ENCODE results near the gene MUC16. TPM values are rescaled to one million over a fixed set of nuclear protein-coding genes. Genes with fewer than 3 reads are reported as not detected.
"Not testable (repeated sequence)": the region's sequence is repeated elsewhere in the genome, so short reads cannot be mapped to it uniquely, and the experiment has no call there.

MUC16 gene
- total RNA-seq = 10 to 100 TPM in 1 of 7 donors, 1 to 10 TPM in 4, under 1 TPM in 2; 0.13 to 52.8 (median 4.0) TPM
- under 1 TPM; 0.30 to 0.40 TPM for polyA plus RNA-seq
- long read RNA-seq, donor 1 = 0 reads
- long read RNA-seq, donor 2 = 0 reads
- long read RNA-seq, donor 3 = 0 reads

DNA sequence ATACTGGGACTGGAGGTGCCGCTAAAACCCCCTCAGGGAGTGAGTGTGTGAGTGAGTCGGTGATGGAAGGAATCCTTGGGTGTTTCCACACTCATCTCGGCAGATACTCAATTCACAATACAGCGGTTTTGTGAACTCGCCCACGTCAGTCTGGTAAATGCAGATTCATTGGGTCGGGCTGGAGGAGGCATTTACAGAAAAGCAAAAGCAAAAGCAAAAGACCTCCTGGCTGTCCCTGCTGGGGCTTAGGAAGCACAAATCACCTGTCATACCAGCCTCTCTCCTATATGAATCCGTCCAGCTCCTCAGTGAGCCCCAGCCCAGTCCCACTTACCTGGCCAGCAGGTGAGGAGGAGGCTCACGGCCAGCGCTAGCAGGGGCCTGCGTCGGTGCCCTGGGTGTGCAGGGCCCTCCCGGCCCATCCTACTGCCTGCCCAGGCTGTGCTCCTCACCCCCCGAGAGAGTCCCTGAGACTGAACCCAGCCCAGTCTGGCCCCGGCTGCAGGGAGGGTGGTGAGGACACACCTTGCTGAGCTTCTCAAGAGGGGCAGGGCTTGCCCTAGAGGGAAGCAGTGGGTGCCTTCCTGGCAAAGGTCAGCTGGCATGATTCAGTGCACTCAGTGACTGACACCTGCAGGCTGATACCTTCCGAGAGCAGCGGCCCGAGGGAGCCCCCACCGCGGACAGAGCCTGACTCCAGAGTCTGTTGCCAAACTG lies at the start of gene MUC16:
TSS of gene MUC16 (minus strand) at position 475 of the 717 bp plus-strand sequence.
- H3K4me1 ChIP-seq (ENCODE audit: insufficient read depth) = no peaks in the 10 kb centered on the region
- DNase-seq = no peak
- no peaks in the 10 kb centered on the region for H3K9me3 ChIP-seq
- H3K36me3 ChIP-seq = no peaks in the 10 kb centered on the region
- no peaks in the 10 kb centered on the region for H3K27me3 ChIP-seq
- intact Hi-C loops (cut with DNase I) = loop anchor here in 1 of 4 donors (1.0 kb wide), 1 partner anchor 35 kb away; no protein-coding TSS in a partner anchor
- H3K27ac ChIP-seq = no peak within 1 kb of the TSS
- TF ChIP-seq POLR2A (IDR thresholded peaks at IDR 0.05) = no peak
- TF ChIP-seq, protein P1, sequence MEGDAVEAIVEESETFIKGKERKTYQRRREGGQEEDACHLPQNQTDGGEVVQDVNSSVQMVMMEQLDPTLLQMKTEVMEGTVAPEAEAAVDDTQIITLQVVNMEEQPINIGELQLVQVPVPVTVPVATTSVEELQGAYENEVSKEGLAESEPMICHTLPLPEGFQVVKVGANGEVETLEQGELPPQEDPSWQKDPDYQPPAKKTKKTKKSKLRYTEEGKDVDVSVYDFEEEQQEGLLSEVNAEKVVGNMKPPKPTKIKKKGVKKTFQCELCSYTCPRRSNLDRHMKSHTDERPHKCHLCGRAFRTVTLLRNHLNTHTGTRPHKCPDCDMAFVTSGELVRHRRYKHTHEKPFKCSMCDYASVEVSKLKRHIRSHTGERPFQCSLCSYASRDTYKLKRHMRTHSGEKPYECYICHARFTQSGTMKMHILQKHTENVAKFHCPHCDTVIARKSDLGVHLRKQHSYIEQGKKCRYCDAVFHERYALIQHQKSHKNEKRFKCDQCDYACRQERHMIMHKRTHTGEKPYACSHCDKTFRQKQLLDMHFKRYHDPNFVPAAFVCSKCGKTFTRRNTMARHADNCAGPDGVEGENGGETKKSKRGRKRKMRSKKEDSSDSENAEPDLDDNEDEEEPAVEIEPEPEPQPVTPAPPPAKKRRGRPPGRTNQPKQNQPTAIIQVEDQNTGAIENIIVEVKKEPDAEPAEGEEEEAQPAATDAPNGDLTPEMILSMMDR (IDR thresholded peaks at IDR 0.05) = no peak
- TF ChIP-seq EP300 (IDR thresholded peaks at IDR 0.05) = no peak
- no peak within 1 kb of the TSS for H3K4me3 ChIP-seq
- WGBS, 3 donors = 56 to 77% (median 60%) methylated on average over 16 to 20 of the region's 20 CpGs

DNA sequence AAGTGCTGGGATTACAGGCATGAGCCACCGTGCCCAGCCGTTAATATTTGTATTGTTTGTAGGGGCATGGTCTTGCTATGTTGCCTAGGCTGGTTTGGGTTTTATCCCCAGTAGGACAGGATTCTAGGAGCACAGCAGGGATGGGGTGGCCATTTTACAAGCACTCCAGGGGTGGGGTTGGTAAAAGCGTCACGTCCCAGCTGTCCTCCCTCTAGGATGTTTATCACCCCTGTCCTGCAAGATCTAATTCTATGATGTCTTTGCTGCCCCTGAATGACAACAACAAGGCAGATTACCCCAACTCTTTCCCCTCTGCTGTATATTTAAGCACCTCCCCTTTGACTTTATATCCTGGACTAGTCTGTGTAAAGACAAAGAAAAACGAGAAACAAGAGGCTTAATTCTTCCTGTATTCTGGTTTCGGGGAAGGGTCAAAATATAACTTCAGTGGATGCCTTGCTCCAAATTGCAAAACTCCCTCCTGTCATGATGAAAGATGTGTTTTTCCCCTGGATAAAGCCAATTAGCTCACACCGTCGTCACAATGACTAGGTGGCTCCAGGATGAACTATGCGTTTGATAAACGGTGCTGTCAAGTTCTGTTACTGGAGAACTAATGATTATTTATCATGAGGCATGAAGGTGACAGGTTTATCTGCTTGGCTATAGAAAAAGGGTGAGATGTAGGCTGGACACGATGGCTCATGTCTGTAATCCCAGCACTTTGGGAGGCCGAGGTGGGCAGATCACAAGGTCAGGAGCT lies 48.9 kb upstream of the MUC16 start:
- no peak for DNase-seq
- intact Hi-C loops (cut with DNase I) = no loop called here
- no peak overlapping the region for H3K27ac ChIP-seq

DNA sequence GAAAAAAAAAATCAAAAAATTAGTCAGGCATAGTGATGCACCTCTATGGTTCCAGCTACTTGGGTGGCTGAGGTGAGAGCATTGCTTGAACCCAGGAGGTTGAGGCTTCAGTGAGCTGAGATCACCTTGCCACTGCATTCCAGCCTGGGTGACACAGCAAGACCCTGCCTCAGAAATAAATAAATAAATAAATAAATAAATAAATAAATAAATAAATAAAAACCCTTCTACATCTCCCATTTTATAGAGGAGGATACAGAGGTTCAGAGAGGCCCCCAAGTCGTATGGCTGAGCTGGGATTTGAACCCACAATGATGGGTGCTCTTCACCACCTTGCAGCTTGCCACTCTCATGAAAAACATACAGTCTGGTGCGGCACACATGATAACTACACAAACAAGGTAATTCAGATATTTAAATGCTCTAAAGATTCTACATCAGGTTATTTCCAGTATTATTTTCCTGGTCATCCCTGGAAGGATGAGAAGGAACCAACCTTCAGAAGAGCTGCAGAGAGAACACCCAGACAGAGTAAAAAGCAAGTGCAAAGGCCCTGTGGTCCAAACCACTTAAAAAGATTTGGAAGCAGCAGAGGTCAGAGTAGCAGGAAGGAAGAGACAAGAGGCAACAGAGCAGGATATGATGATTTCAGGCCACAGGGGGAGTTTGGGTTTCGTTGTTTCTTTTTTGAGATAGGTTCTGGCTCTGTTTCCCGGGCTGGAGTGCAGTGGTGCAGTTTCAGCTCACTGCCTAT lies 47.5 kb upstream of the MUC16 start:
- DNase-seq = no peak
- H3K4me3 ChIP-seq = no peak overlapping the region
- no peak overlapping the region for H3K27ac ChIP-seq
- no peaks in the 10 kb centered on the region for H3K4me1 ChIP-seq (ENCODE audit: insufficient read depth)
- H3K36me3 ChIP-seq = no peaks in the 10 kb centered on the region
- H3K27me3 ChIP-seq = no peaks in the 10 kb centered on the region
- H3K9me3 ChIP-seq = no peaks in the 10 kb centered on the region
- TF ChIP-seq EP300 (IDR thresholded peaks at IDR 0.05) = no peak
- no peak for TF ChIP-seq POLR2A (IDR thresholded peaks at IDR 0.05)
- TF ChIP-seq, protein P1 (IDR thresholded peaks at IDR 0.05) = no peak
- intact Hi-C loops (cut with DNase I) = no loop called here
- 56 to 64% (median 61%) methylated on average over 4 of the region's 4 CpGs for WGBS, 3 donors

More for the DNA sequence above, 48.9 kb upstream of the MUC16 start:
- no peak overlapping the region for H3K4me3 ChIP-seq
- no peaks in the 10 kb centered on the region for H3K4me1 ChIP-seq (ENCODE audit: insufficient read depth)
- H3K9me3 ChIP-seq = no peaks in the 10 kb centered on the region
- WGBS, 3 donors = 14 to 23% (median 18%) methylated on average over 12 of the region's 12 CpGs
- no peaks in the 10 kb centered on the region for H3K36me3 ChIP-seq
- TF ChIP-seq POLR2A (IDR thresholded peaks at IDR 0.05) (no peak), EP300 (IDR thresholded peaks at IDR 0.05) (no peak)
- TF ChIP-seq, protein P1 (IDR thresholded peaks at IDR 0.05) = no peak
- no peaks in the 10 kb centered on the region for H3K27me3 ChIP-seq

DNA sequence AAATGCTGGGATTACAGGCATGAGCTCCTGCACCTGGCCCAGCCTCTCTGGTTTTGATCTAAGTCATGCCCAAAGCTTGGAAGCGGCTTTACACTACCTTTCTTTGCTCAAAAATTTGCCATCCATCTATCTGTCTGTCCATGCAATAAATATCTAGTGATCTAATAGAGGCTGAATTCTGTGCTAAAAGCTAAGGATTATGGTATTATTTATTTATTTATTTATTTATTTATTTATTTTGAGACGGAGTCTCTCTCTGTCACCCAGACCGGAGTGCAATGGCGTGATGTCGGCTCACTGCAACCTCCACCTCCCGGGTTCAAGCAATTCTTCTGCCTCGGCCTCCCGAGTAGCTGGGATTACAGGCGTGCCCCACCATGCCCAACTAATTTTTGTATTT lies 45.9 kb upstream of the MUC16 start:
- intact Hi-C loops (cut with DNase I); H3K27ac ChIP-seq; H3K27me3 ChIP-seq; DNase-seq; H3K36me3 ChIP-seq; H3K9me3 ChIP-seq; H3K4me1 ChIP-seq (ENCODE audit: insufficient read depth); H3K4me3 ChIP-seq: not testable (repeated sequence)
- WGBS, 3 donors = 95 to 96% (median 95%) methylated on average over 9 of the region's 9 CpGs

Measured in ovary (tissue), 10 donors.